Neural cell (in vitro differentiated cells): ENCODE data around the gene FLT1.

Experiments
- RAD21 ChIP-seq: fragments of 450-650 bp; conservative IDR thresholded peaks from 2 replicates; pipeline ENCODE4 v1.6.1; 2014; ENCODE audit warnings: antibody characterized with exemption, mild to moderate bottlenecking, moderate library complexity
- REST ChIP-seq: IDR thresholded peaks from 2 replicates; pipeline ENCODE4 v1.6.1; 2012; ENCODE audit warnings: borderline replicate concordance
- TAF1 ChIP-seq: IDR thresholded peaks from 2 replicates; pipeline ENCODE4 v1.6.1; 2012; ENCODE audit warnings: low read depth
- TF ChIP-seq, protein P1 (sequence below): fragments of 450-650 bp; IDR thresholded peaks from 2 replicates; pipeline ENCODE4 v1.5.1; 2014; ENCODE audit warnings: antibody characterized with exemption, mild to moderate bottlenecking, moderate library complexity; ENCODE audit not compliant: poor library complexity, severe bottlenecking

DNA sequence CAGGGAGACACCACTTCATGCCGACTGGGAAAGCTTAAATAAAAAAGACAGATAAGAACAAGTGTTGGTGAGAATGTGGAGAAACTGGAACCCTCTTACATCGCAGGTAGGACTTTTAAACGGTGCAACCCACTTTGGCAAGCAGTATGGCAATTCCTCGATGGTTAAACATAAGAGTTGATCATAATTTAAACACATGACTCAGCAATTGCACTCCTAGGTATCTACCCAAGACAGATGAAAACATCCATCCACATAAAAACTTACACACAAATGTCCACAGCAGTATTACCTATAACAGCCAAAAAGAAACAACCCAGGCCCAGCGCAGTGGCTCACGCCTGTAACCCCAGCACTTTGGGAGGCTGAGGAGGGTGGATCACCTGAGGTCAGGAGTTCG lies 21.9 kb downstream of the FLT1 start:
- TF ChIP-seq, protein P1, sequence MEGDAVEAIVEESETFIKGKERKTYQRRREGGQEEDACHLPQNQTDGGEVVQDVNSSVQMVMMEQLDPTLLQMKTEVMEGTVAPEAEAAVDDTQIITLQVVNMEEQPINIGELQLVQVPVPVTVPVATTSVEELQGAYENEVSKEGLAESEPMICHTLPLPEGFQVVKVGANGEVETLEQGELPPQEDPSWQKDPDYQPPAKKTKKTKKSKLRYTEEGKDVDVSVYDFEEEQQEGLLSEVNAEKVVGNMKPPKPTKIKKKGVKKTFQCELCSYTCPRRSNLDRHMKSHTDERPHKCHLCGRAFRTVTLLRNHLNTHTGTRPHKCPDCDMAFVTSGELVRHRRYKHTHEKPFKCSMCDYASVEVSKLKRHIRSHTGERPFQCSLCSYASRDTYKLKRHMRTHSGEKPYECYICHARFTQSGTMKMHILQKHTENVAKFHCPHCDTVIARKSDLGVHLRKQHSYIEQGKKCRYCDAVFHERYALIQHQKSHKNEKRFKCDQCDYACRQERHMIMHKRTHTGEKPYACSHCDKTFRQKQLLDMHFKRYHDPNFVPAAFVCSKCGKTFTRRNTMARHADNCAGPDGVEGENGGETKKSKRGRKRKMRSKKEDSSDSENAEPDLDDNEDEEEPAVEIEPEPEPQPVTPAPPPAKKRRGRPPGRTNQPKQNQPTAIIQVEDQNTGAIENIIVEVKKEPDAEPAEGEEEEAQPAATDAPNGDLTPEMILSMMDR, result no peak
- no peak for TF ChIP-seq REST
- no peak for TF ChIP-seq RAD21
- no peak for TF ChIP-seq TAF1
